NCI-H774 (cell line): ENCODE measurements around the gene KCNJ9.

Source experiments
- DNase-seq: peaks from one replicate; lab custom pipeline; 2025; lab: John Stamatoyannopoulos, UW

The KCNJ9 gene

GRCh38 chr1:160066829-160067745 is 14.3 kb upstream of the KCNJ9 start:
- DNase-seq = no peak

DNA sequence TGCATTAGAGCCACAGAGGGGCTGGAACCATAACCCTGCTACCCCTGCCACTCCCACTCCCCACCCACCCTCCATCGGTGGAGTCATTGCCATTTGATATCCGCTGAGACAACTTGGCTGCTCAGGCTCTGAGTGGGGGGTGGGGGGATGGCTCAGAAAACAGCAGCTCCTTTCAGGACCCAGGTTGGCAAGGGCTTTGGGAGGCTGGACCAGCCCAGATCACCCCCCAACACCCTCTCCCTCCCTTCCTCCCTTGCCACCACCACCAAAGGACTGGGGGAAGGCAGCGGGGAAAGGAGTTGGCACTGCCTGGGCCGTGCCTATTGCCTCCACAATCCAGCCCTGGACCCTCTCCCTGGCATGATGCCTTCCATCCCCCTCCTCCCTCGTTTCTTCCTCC is 13.1 kb upstream of the KCNJ9 start:
- no peak for DNase-seq

DNA sequence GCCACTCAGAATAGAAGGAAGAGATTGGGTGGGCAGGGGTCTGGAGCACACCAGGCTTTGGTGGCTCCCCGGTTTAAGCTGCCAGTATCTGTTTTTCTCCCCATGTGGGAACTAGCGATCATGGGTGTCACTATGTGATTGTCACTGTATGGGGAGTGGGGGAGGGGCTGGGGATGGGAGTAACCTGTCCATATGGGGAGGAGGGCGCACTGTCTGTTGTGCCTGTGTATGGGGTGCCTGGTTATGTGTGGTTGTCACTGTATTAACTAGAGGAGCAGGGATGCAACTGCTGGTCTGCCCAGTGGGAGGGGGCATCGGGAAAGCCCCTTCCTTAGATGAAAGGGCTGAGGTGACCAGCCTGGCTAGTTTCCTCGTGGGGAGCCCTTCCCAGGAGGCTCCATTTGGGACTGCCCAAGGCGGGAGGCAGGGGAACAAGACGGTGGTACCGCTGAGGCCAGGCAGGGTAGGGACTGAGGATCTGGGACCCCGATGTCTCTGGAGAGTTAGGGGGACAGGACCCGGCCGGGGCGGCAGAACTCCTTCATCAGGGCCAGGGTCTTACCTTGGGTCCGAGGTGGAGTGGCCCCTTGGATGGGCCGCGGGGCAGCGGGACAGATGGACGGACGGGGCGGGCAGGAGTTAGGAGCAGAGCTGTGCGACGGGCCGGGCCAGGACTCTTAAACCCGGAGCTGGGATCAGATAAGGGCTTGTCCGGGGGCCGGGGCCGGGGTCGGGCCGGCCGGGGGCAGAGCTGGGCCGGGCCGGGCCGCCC is 11.7 kb upstream of the KCNJ9 start, which contains the start of gene KCNJ10:
Gene KCNJ10, minus strand, starts transcription at position 701 of the 772 bp plus-strand sequence. CDS start 27,628 bp downstream, outside the sequence.
- DNase-seq = no peak

- DNase-seq = peak; percentile 42
Measured at GRCh38 chr1:160070243-160071163, 10.8 kb upstream of the KCNJ9 start.

DNA sequence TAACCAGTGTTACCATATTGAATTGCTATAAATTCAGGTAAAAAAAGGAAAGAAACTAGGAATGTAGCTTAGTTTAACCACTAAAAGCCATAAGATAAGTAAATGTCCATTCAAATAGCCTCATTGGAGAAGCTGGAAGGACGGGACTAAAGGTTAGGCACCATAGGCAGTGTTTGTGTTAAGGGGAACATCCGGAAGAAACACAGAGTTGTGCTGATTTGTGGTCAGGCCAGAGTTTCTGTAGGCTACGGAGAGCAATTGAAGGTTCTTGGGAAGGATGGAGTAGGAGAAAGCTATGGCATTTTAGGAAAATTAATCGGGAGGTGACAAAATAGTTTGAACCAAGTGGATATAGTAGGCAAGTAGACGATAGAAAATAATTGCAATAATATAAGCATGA is 10.0 kb upstream of the KCNJ9 start:
- DNase-seq = no peak

DNA sequence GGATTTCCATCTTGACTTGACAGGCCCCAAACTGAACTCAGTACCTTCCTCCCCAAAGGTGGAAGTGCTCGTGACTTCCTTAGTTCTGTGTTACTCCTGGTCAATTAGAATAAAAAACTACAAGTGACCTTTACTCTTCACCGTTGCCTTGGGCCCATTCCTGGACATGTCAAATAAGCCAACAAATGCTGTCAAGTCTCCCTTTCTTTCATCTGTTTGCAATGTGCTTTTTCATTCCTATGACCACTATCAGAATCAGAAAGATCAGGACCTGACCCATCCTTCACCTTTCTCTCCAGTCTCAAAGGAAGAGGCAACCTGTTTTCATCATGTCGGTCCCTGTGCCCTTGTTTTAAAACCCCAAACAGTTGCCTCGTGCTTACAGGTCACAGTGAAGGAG is 6.5 kb upstream of the KCNJ9 start:
- no peak for DNase-seq

DNA sequence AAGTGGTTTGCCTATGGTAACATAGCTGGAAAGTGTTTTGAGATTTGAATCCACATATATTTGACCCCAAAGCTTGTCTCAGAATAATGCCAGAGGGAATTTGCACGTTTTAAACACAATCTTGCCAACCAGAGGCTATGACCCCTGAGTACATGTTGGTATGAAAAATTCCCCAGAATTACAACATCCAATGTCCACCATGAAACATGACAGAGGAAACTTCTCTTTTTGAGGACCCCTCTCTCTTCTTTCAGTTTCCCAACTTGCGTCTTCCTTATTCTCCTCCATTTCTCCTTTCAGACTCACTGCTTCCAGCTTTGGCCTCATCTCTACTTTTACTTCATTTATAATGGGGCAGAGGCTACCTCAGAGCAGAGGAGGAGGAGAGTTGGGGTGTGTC is 5.5 kb upstream of the KCNJ9 start:
- DNase-seq = no peak

GRCh38 chr1:160076295-160076694 is 5.0 kb upstream of the KCNJ9 start:
- no peak for DNase-seq

DNA sequence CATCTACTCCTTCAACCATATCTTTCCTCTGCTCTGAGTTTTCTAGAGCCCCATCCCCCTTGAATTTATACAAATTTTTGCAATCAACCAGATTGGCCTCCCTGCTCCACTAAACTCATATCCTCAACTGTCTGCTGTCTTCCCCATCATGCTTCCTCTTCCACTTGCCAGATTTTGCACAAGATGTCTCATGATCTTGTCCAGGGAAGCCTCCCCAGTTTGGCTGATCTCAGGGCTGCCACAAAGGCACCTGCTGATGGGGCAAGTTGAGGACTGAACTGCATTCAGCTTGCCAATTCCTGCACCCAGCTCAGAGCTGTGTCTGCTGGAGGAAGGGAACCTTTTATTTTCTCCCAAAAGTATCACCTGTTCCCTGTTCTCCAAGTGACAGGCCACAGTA is 3.9 kb upstream of the KCNJ9 start:
- DNase-seq = no peak

GRCh38 chr1:160078512-160079195 is 2.7 kb upstream of the KCNJ9 start:
- DNase-seq = no peak

- no peak for DNase-seq
Measured at GRCh38 chr1:160079448-160079847, 1.9 kb upstream of the KCNJ9 start.

- no peak for DNase-seq
Measured at GRCh38 chr1:160080381-160081100, 797 bp upstream of the KCNJ9 start.

GRCh38 chr1:160082487-160082886 is 1.1 kb downstream of the KCNJ9 start:
- DNase-seq = no peak

DNA sequence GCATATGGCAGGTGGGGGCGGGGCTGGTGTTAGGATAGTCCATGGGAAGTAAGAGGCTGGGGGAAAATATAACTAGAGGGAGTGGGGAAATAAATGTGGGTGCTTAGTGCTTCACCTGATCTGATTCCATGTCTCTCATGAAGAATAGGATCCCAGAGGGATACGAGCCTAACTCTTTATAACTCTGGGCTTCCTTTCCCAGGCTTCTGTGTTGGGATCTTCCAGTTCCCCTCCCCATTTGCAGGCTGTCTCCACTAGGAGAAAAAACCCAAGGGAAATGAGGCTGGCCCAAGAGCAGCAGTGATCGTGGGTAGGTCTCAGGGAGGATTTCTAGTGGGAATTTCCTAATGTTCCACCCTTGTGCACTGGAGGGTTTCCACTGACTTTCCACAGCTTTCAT is 1.6 kb downstream of the KCNJ9 start:
- no peak for DNase-seq

DNA sequence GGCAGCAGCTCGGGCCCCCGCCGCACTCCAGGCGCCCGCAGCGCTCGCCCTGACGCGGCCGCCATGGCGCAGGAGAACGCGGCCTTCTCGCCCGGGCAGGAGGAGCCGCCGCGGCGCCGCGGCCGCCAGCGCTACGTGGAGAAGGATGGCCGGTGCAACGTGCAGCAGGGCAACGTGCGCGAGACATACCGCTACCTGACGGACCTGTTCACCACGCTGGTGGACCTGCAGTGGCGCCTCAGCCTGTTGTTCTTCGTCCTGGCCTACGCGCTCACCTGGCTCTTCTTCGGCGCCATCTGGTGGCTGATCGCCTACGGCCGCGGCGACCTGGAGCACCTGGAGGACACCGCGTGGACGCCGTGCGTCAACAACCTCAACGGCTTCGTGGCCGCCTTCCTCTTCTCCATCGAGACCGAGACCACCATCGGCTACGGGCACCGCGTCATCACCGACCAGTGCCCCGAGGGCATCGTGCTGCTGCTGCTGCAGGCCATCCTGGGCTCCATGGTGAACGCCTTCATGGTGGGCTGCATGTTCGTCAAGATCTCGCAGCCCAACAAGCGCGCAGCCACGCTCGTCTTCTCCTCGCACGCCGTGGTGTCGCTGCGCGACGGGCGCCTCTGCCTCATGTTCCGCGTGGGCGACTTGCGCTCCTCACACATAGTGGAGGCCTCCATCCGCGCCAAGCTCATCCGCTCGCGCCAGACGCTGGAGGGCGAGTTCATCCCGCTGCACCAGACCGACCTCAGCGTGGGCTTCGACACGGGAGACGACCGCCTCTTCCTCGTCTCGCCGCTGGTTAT is 2.8 kb downstream of the KCNJ9 start:
- no peak for DNase-seq

- no peak for DNase-seq
Measured at GRCh38 chr1:160084771-160085321, 3.5 kb downstream of the KCNJ9 start.

DNA sequence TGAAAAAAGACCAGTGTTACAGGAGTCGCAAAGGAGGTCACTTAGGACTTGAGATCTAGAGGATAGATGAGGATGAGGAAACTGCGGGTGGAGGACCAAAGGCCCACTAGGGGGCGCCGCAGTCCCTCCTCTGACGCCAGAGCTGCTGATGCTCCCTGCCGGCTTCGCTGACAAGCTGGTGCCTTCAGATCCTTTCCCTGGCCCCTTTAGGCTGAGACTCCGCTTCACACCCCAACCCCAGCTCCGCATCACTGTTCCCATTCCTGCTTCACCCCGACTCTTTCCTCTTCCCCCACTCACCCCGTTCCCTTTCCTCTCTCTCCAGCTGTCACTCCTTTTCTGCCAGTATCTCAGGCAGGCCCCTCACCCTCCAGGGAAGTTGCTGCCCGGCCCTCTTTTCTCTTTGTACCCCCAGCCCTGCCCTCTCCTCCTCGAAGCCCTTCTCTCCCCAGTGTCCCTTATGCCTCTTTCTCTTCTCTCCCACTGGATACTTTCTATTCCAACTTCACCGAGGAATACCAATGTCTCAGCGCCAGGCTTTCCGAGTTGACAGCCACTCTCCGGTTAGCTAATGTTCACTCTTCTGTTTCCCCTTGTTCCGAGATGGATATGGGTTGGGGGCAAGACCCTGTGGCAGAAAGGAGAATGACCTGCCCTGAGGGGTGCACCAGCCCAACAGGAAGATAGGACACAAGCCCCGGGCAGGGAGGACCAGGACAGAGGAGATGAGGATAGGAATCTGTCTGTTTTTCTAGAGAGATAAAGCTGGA is 4.5 kb downstream of the KCNJ9 start:
- DNase-seq = peak; percentile 33

DNA sequence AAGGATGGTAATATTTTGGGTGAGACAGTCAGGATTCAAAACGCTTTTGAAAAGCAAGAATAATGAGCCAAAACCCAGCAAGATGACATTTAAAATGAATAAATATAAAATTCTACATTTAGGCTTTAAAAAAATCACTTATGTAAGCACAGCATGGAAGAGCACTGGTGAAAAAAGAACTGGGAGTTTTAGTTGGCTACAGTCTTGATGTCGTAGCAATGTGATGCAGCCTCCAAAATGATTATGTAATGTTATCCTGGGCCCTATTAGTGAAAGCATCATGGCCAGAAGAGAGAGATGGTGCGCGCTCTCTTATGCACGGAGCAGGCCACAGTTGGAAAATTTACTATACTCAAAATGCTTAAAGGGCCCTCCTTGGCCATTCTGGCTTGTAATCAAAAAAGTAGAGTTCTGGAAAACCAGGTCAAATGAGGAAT is 5.1 kb downstream of the KCNJ9 start:
- no peak for DNase-seq
